CD4-positive, alpha-beta memory T cell (primary cell): ENCODE data around the gene ARHGAP27. TPM values are rescaled to one million over a fixed set of nuclear protein-coding genes. Genes with fewer than 3 reads are reported as not detected.

Experiments
- CTCF ChIA-PET: fragments of 350-600 bp; sonication (Branson Sonifier 250); formaldehyde crosslinking; loops from one replicate; lab custom pipeline; 2021; ENCODE audit warnings: inconsistent platforms; ENCODE audit not compliant: partially characterized antibody; lab: Charles Lee
- POLR2A ChIA-PET: fragments of 350-600 bp; sonication (Branson Sonifier 250); formaldehyde crosslinking; loops from one replicate; lab custom pipeline; 2021; ENCODE audit not compliant: partially characterized antibody; lab: Charles Lee
- DNase-seq, 5 donors: peaks; one replicate each; pipeline versions ENCODE4 v3.0.0 to v3.0.0-alpha.2; 2020 to 2022; ENCODE audit warnings: mixed read lengths in 1 of 5
- H3K27ac ChIP-seq: one replicate; pipeline ENCODE4 v1.7.0; 2013; ENCODE audit warnings: low read depth, low read length
- H3K27me3 ChIP-seq: 2 replicates; pipeline ENCODE4 v1.7.0; 2013; ENCODE audit warnings: mild to moderate bottlenecking, low read length, moderate library complexity; ENCODE audit not compliant: insufficient read depth
- H3K36me3 ChIP-seq: 2 replicates; pipeline ENCODE4 v1.7.0; 2013; ENCODE audit warnings: mild to moderate bottlenecking, low read length, moderate library complexity; ENCODE audit not compliant: insufficient read depth
- H3K4me1 ChIP-seq: 2 replicates; pipeline ENCODE4 v1.7.0; 2013; ENCODE audit warnings: mild to moderate bottlenecking, low read length, moderate library complexity; ENCODE audit not compliant: insufficient read depth
- H3K4me3 ChIP-seq, 2 donors: one replicate each; pipeline ENCODE4 v1.7.0; 2013; ENCODE audit warnings: low read length in 2 of 2, mild to moderate bottlenecking in 1 of 2
- H3K9me3 ChIP-seq, 2 donors: one replicate each; pipeline ENCODE4 v1.7.0; 2013; ENCODE audit warnings: low read length in 2 of 2, control low read depth in 1 of 2; ENCODE audit not compliant: control insufficient read depth in 1 of 2
- H3K27ac Mint-ChIP-seq, 7 donors: one replicate each; pipeline ENCODE4 v1.8.0; 2020 to 2021; ENCODE audit warnings: mixed read lengths in 7 of 7, mild to moderate bottlenecking in 6 of 7, inconsistent platforms in 3 of 7, moderate library complexity in 3 of 7
- H3K27me3 Mint-ChIP-seq, 2 donors: one replicate each; pipeline ENCODE4 v1.8.0; 2020 to 2021; ENCODE audit warnings: mixed read lengths in 2 of 2
- H3K36me3 Mint-ChIP-seq, 2 donors: one replicate each; pipeline ENCODE4 v1.8.0; 2020 to 2021; ENCODE audit warnings: mixed read lengths in 2 of 2, inconsistent platforms in 1 of 2, mild to moderate bottlenecking in 1 of 2
- H3K4me1 Mint-ChIP-seq, 4 donors: one replicate each; pipeline ENCODE4 v1.8.0; 2020 to 2021; ENCODE audit warnings: mixed read lengths in 4 of 4, mild to moderate bottlenecking in 1 of 4
- H3K4me3 Mint-ChIP-seq, 8 donors: one replicate each; pipeline ENCODE4 v1.8.0; 2020 to 2021; ENCODE audit warnings: mixed read lengths in 8 of 8, mild to moderate bottlenecking in 7 of 8, moderate library complexity in 6 of 8, inconsistent platforms in 3 of 8
- H3K9me3 Mint-ChIP-seq, 8 donors: one replicate each; pipeline ENCODE4 v1.8.0; 2020 to 2021; ENCODE audit warnings: mixed read lengths in 8 of 8, mild to moderate bottlenecking in 5 of 8, inconsistent platforms in 3 of 8, moderate library complexity in 1 of 8
- intact Hi-C: fragments of 100-400 bp; cut with micrococcal nuclease; formaldehyde crosslinking; loops from one replicate; pipeline ENCODE4 v1.15.1; 2023
- polyA plus RNA-seq, 2 donors: library from polyadenylated mRNA; unstranded; fragments of 300-500 nt; fragmentation: Illumina TruSeq; gene quantifications; one replicate each; pipeline ENCODE4 v1.2.3, GENCODE V29; 2021
- total RNA-seq, 2 experiments: library from RNA; stranded (reverse); gene quantifications; one replicate each; pipeline ENCODE4 v1.2.3, GENCODE V29; 2021

ARHGAP27 gene
- total and polyA plus RNA-seq, 4 experiments from 2014 or later = 23.0 to 113 (median 69.4) TPM

GRCh38 chr17:45394564-45394912 is 38.1 kb downstream of the ARHGAP27 start:
- peaks cover 37% of the 10 kb centered on the region for H3K36me3 ChIP-seq
- peaks cover 22 to 46% of the 10 kb centered on the region in 2 donors for H3K36me3 Mint-ChIP-seq
- no peaks in the 10 kb centered on the region for H3K27me3 Mint-ChIP-seq
- H3K4me3 ChIP-seq = no peak overlapping the region
- no peak overlapping the region for H3K27ac ChIP-seq
- peaks cover 0 to 5% (median 1%) of the 10 kb centered on the region in 4 donors for H3K4me1 Mint-ChIP-seq
- H3K9me3 Mint-ChIP-seq = no peaks in the 10 kb centered on the region
- intact Hi-C loops = no loop called here
- no peaks in the 10 kb centered on the region for H3K27me3 ChIP-seq
- ChIA-PET CTCF (interaction anchor here (0.8 to 4.6 kb wide), 10 partner anchors 9 to 175 kb away, joined by 3 to 24 read pairs (median 4); no protein-coding TSS in a partner anchor), POLR2A (interaction anchor here (1.6 to 6.4 kb wide), 4 partner anchors 14 to 233 kb away, joined by 3 to 29 read pairs (median 8); partner anchors contain the start of gene HEXIM2)
- DNase-seq = no peak
- no peaks in the 10 kb centered on the region for H3K4me1 ChIP-seq
- H3K4me3 Mint-ChIP-seq = no peak overlapping the region
- H3K9me3 ChIP-seq = no peaks in the 10 kb centered on the region
- H3K27ac Mint-ChIP-seq = no peak overlapping the region

- CTCF ChIA-PET = interaction anchor here (0.8 to 4.6 kb wide), 12 partner anchors 9 to 174 kb away, joined by 3 to 24 read pairs (median 4); partner anchors contain the start of gene MAP3K14
- Histone ChIP-seq H3K4me3 (no peak overlapping the region), H3K9me3 (no peaks in the 10 kb centered on the region), H3K27ac (no peak overlapping the region), H3K27me3 (no peaks in the 10 kb centered on the region), H3K4me1 (no peaks in the 10 kb centered on the region), H3K36me3 (peaks cover 36% of the 10 kb centered on the region)
- Mint-ChIP-seq H3K4me1 (peaks cover 0 to 5% (median 1%) of the 10 kb centered on the region in 4 donors), H3K27me3 (no peaks in the 10 kb centered on the region), H3K9me3 (no peaks in the 10 kb centered on the region), H3K4me3 (no peak overlapping the region), H3K27ac (no peak overlapping the region), H3K36me3 (peaks cover 17 to 41% of the 10 kb centered on the region in 2 donors)
- no peak for DNase-seq
- intact Hi-C loops = no loop called here
- POLR2A ChIA-PET = interaction anchor here (0.9 to 6.4 kb wide), 6 partner anchors 15 to 233 kb away, joined by 3 to 29 read pairs (median 4); partner anchors contain the start of genes HEXIM2 and MAP3K14
These were observed 38.6 kb downstream of the ARHGAP27 start for GRCh38 chr17:45394091-45394490.

- intact Hi-C loops = no loop called here
- H3K27me3 Mint-ChIP-seq = peaks cover 0 to 3% of the 10 kb centered on the region in 2 donors
- Histone ChIP-seq H3K27me3 (no peaks in the 10 kb centered on the region), H3K27ac (no peak overlapping the region), H3K4me3 (no peak overlapping the region), H3K9me3 (no peaks in the 10 kb centered on the region), H3K4me1 (no peaks in the 10 kb centered on the region), H3K36me3 (peaks cover 30% of the 10 kb centered on the region)
- ChIA-PET CTCF (interaction anchor here (0.9 to 4.6 kb wide), 10 partner anchors 8 to 175 kb away, joined by 3 to 24 read pairs (median 4); partner anchors contain the start of gene MAP3K14), POLR2A (interaction anchor here (0.6 to 6.4 kb wide), 8 partner anchors 8 to 1140 kb away, joined by 3 to 29 read pairs (median 4); partner anchors contain the start of genes FMNL1 and MAP3K14)
- no peak overlapping the region for H3K4me3 Mint-ChIP-seq
- no peak for DNase-seq
- H3K36me3 Mint-ChIP-seq = peaks cover 14 to 35% of the 10 kb centered on the region in 2 donors
- no peaks in the 10 kb centered on the region for H3K9me3 Mint-ChIP-seq
- H3K4me1 Mint-ChIP-seq = peaks cover 0 to 5% (median 2%) of the 10 kb centered on the region in 4 donors
- peak overlapping the region in 2 of 7 donors; percentile 5 to 19 for H3K27ac Mint-ChIP-seq
These were observed 39.3 kb downstream of the ARHGAP27 start for GRCh38 chr17:45393411-45393810.

GRCh38 chr17:45391918-45392317 is 40.8 kb downstream of the ARHGAP27 start:
- peaks cover 17% of the 10 kb centered on the region for H3K36me3 ChIP-seq
- peaks cover 5 to 9% of the 10 kb centered on the region in 2 donors for H3K27me3 Mint-ChIP-seq
- H3K27ac Mint-ChIP-seq = peak overlapping the region in 3 of 7 donors; percentile 42 to 85 (median 51)
- no peaks in the 10 kb centered on the region for H3K9me3 Mint-ChIP-seq
- ChIA-PET CTCF (interaction anchor here (1.0 to 4.6 kb wide), 6 partner anchors 10 to 174 kb away, joined by 3 to 24 read pairs (median 3); no protein-coding TSS in a partner anchor), POLR2A (interaction anchor here (3.7 to 6.4 kb wide), 2 partner anchors 17 to 115 kb away, joined by 12 to 29 read pairs; no protein-coding TSS in a partner anchor)
- no peaks in the 10 kb centered on the region for H3K27me3 ChIP-seq
- H3K4me1 Mint-ChIP-seq = peaks cover 0 to 5% (median under 1%) of the 10 kb centered on the region in 4 donors
- H3K4me3 Mint-ChIP-seq = no peak overlapping the region
- H3K4me3 ChIP-seq = no peak overlapping the region
- no peaks in the 10 kb centered on the region for H3K9me3 ChIP-seq
- no peak for DNase-seq
- intact Hi-C loops = no loop called here
- H3K36me3 Mint-ChIP-seq = peaks cover 2 to 22% of the 10 kb centered on the region in 2 donors
- no peak overlapping the region for H3K27ac ChIP-seq
- H3K4me1 ChIP-seq = no peaks in the 10 kb centered on the region

GRCh38 chr17:45391291-45391690 is 41.4 kb downstream of the ARHGAP27 start:
- peaks cover 0 to 5% (median under 1%) of the 10 kb centered on the region in 4 donors for H3K4me1 Mint-ChIP-seq
- H3K27ac Mint-ChIP-seq = no peak overlapping the region
- Histone ChIP-seq H3K36me3 (peaks cover 16% of the 10 kb centered on the region), H3K27me3 (no peaks in the 10 kb centered on the region), H3K4me1 (no peaks in the 10 kb centered on the region), H3K27ac (no peak overlapping the region), H3K4me3 (no peak overlapping the region), H3K9me3 (no peaks in the 10 kb centered on the region)
- no peak for DNase-seq
- peaks cover 0 to 19% of the 10 kb centered on the region in 2 donors for H3K36me3 Mint-ChIP-seq
- no peaks in the 10 kb centered on the region for H3K9me3 Mint-ChIP-seq
- CTCF ChIA-PET = interaction anchor here (0.5 to 4.6 kb wide), 5 partner anchors 10 to 173 kb away, joined by 3 to 24 read pairs (median 4); no protein-coding TSS in a partner anchor
- peaks cover 5 to 9% of the 10 kb centered on the region in 2 donors for H3K27me3 Mint-ChIP-seq
- POLR2A ChIA-PET = interaction anchor here (3.7 to 6.4 kb wide), 2 partner anchors 18 to 114 kb away, joined by 12 to 29 read pairs; no protein-coding TSS in a partner anchor
- H3K4me3 Mint-ChIP-seq = no peak overlapping the region
- intact Hi-C loops = no loop called here

- no peaks in the 10 kb centered on the region for H3K9me3 Mint-ChIP-seq
- H3K4me1 Mint-ChIP-seq = peaks cover 0 to 8% (median 4%) of the 10 kb centered on the region in 4 donors
- peaks cover 3% of the 10 kb centered on the region for H3K36me3 ChIP-seq
- peak overlapping the region in 1 of 7 donors; percentile 40 for H3K27ac Mint-ChIP-seq
- H3K27me3 Mint-ChIP-seq = peaks cover 5 to 9% of the 10 kb centered on the region in 2 donors
- no peaks in the 10 kb centered on the region for H3K9me3 ChIP-seq
- CTCF ChIA-PET = interaction anchor here (0.9 to 10.6 kb wide), 7 partner anchors 12 to 254 kb away, joined by 3 to 215 read pairs (median 4); partner anchors contain the start of genes ACBD4 and MAP3K14
- DNase-seq = no peak
- peaks cover 0 to 8% of the 10 kb centered on the region in 2 donors for H3K36me3 Mint-ChIP-seq
- peak overlapping the region in 1 of 8 donors; percentile 53 for H3K4me3 Mint-ChIP-seq
- POLR2A ChIA-PET = interaction anchor here (0.6 to 1.2 kb wide), 3 partner anchors 72 to 163 kb away, joined by 3 to 4 read pairs (median 3); no protein-coding TSS in a partner anchor
- no peak overlapping the region for H3K27ac ChIP-seq
- no peak overlapping the region for H3K4me3 ChIP-seq
- intact Hi-C loops = no loop called here
- peaks cover 4% of the 10 kb centered on the region for H3K4me1 ChIP-seq
- H3K27me3 ChIP-seq = no peaks in the 10 kb centered on the region
These were observed 43.3 kb downstream of the ARHGAP27 start for GRCh38 chr17:45389354-45389753.
